HG03175 (cell line): Measurements from ENCODE around the gene BZW1.

Experiments used
- ATAC-seq: cut with Tn5 transposase; IDR thresholded peaks from one replicate; pipeline ENCODE4 v1.9.1; 2021; ENCODE audit warnings: mild to moderate bottlenecking, moderate library complexity; ENCODE audit not compliant: unreplicated experiment

Gene BZW1

DNA sequence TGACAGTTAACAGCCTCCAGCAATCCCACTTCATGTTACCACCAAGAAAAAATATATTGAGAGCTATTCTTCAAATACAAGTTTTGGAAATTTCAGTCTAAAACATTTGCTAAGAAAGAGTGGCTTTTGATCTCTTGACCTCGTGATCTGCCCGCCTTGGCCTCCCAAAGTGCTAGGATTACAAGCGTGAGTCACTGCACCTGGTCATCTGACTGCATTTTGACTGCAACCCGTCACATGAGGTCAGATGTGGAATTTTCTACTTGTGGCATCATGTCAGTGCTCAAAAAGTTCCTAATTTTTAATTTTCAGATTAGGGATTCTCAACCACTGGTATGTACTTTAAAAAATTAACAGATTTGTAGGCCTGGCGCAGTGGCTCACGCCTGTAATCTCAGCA, 61.9 kb downstream of the BZW1 start:
- ATAC-seq = no peak
